Gastrocnemius medialis (tissue), 4 donors: Measurements from ENCODE around the gene SCN4B.

ENCODE experiments used
- CTCF ChIP-seq, 5 experiments: fragments of 450-650 bp in 3 of 5; fragments of 200-600 bp in 2 of 5; sonication (generic) in 2 of 5; IDR thresholded peaks in 4 of 5; conservative IDR thresholded peaks in 1 of 5; 1 replicate in 4 of 5; 2 replicates in 1 of 5; pipeline ENCODE4 v1.5.1; 2016 to 2019; ENCODE audit warnings: antibody characterized with exemption in 5 of 5, mild to moderate bottlenecking in 3 of 5, moderate library complexity in 3 of 5
- POLR2A ChIP-seq, 2 donors: fragments of 450-650 bp; IDR thresholded peaks; one replicate each; pipeline ENCODE4 v1.6.1; 2017; ENCODE audit warnings: antibody characterized with exemption in 2 of 2, mild to moderate bottlenecking in 2 of 2, moderate library complexity in 2 of 2

GRCh38 chr11:118200497-118200896, 47.9 kb upstream of the SCN4B start:
- no peak for TF ChIP-seq CTCF (IDR thresholded peaks at IDR 0.05 in 4 of 5, conservative IDR thresholded peaks at IDR 0.05 in 1 of 5)
- no peak for TF ChIP-seq POLR2A (IDR thresholded peaks at IDR 0.05)
